GM18502 (cell line): ENCODE data around the gene SMYD1.

Experiments used
- ATAC-seq: cut with Tn5 transposase; IDR thresholded peaks from one replicate; pipeline ENCODE4 v1.9.1; 2021; ENCODE audit warnings: mild to moderate bottlenecking; ENCODE audit not compliant: unreplicated experiment, poor library complexity

SMYD1 gene

GRCh38 chr2:88086401-88086800, 18.8 kb downstream of the SMYD1 start:
- ATAC-seq: no peak

GRCh38 chr2:88087073-88087472, 19.4 kb downstream of the SMYD1 start:
- no peak for ATAC-seq

GRCh38 chr2:88087763-88088162, 20.1 kb downstream of the SMYD1 start:
- no peak for ATAC-seq

- no peak for ATAC-seq
Measured at GRCh38 chr2:88088999-88089398, 21.4 kb downstream of the SMYD1 start.

GRCh38 chr2:88090446-88091283, 23.0 kb downstream of the SMYD1 start:
- ATAC-seq: no peak

- no peak for ATAC-seq
Measured at GRCh38 chr2:88091943-88092342, 24.3 kb downstream of the SMYD1 start.

- ATAC-seq: no peak
Measured at GRCh38 chr2:88092773-88093172, 25.1 kb downstream of the SMYD1 start.

GRCh38 chr2:88095022-88095421, 27.4 kb downstream of the SMYD1 start:
- no peak for ATAC-seq

- no peak for ATAC-seq
Measured at GRCh38 chr2:88096708-88097107, 29.1 kb downstream of the SMYD1 start.

- no peak for ATAC-seq
Measured at GRCh38 chr2:88097192-88097591, 29.6 kb downstream of the SMYD1 start.

GRCh38 chr2:88097891-88098557, 30.4 kb downstream of the SMYD1 start:
- ATAC-seq: no peak

- ATAC-seq: no peak
Measured at GRCh38 chr2:88098558-88098900, 30.9 kb downstream of the SMYD1 start.

- ATAC-seq: no peak
Measured at GRCh38 chr2:88099798-88100488, 32.3 kb downstream of the SMYD1 start.

GRCh38 chr2:88100489-88100858, 32.8 kb downstream of the SMYD1 start:
- no peak for ATAC-seq

- ATAC-seq: no peak
Measured at GRCh38 chr2:88108796-88109195, 41.2 kb downstream of the SMYD1 start.

GRCh38 chr2:88110830-88111229, 43.2 kb downstream of the SMYD1 start:
- ATAC-seq: no peak

GRCh38 chr2:88113069-88113468, 45.4 kb downstream of the SMYD1 start:
- no peak for ATAC-seq

- ATAC-seq: no peak
Measured at GRCh38 chr2:88114889-88115288, 47.3 kb downstream of the SMYD1 start.

GRCh38 chr2:88115825-88116518, 48.3 kb downstream of the SMYD1 start:
- no peak for ATAC-seq

- no peak for ATAC-seq
Measured at GRCh38 chr2:88116669-88117432, 49.2 kb downstream of the SMYD1 start.
